ENCODE measurements around the gene RNF113B. TPM values are rescaled to one million over a fixed set of nuclear protein-coding genes. Genes with fewer than 3 reads are reported as not detected.

RNF113B gene
- total RNA-seq, 1 experiment from 2014 or later: not detected

- H3K27ac Mint-ChIP-seq (ENCODE audit: unreplicated experiment): no peak overlapping the region
- no peaks in the 10 kb centered on the region for H3K9me3 Mint-ChIP-seq (ENCODE audit: unreplicated experiment)
- H3K36me3 Mint-ChIP-seq (ENCODE audit: insufficient read depth, unreplicated experiment): peaks cover 7% of the 10 kb centered on the region
- H3K4me1 Mint-ChIP-seq (ENCODE audit: low read depth, unreplicated experiment): peaks cover 15% of the 10 kb centered on the region
- H3K4me1 ChIP-seq: peaks cover 26% of the 10 kb centered on the region
- H3K36me3 ChIP-seq (ENCODE audit: control insufficient read depth, insufficient read depth, low read length): no peaks in the 10 kb centered on the region
- no peaks in the 10 kb centered on the region for H3K27me3 ChIP-seq (replicated peaks; ENCODE audit: control insufficient read depth, insufficient read depth, low read length)
- no peaks in the 10 kb centered on the region for H3K27me3 Mint-ChIP-seq (ENCODE audit: insufficient read depth, unreplicated experiment)
- ChIA-PET POLR2A (no interaction called here), CTCF (no interaction called here)
- DNase-seq: no peak
- no peaks in the 10 kb centered on the region for H3K9me3 ChIP-seq
- intact Hi-C loops (cut with micrococcal nuclease; ENCODE audit: unreplicated experiment): loop anchor here (10.0 kb wide), 2 partner anchors 177 to 517 kb away; no protein-coding TSS in a partner anchor
- H3K4me3 ChIP-seq (ENCODE audit: low read depth, low read length): no peak overlapping the region
- BruUV-seq (replicated peaks): no TSS peak
- TF ChIP-seq CTCF (IDR thresholded peaks at IDR 0.05; ENCODE audit: insufficient read depth in 1 of 2, low read depth in 1 of 2, low read length in 1 of 2, severe bottlenecking in 1 of 2, unreplicated experiment in 1 of 2): no peak
- no peak overlapping the region for H3K4me3 Mint-ChIP-seq (ENCODE audit: unreplicated experiment)
Measured at GRCh38 chr13:98147521-98147920, 29.5 kb downstream of the RNF113B start.

GRCh38 chr13:98144801-98145350, 32.2 kb downstream of the RNF113B start:
- ChIA-PET POLR2A (no interaction called here), CTCF (no interaction called here)
- H3K4me3 Mint-ChIP-seq (ENCODE audit: unreplicated experiment): peak overlapping the region; percentile 95
- intact Hi-C loops (cut with micrococcal nuclease; ENCODE audit: unreplicated experiment): loop anchor here (1.0 to 10.0 kb wide), 3 partner anchors 128 to 520 kb away; no protein-coding TSS in a partner anchor
- H3K4me1 Mint-ChIP-seq (ENCODE audit: low read depth, unreplicated experiment): peaks cover 19% of the 10 kb centered on the region
- no TSS peak for BruUV-seq (replicated peaks)
- H3K9me3 Mint-ChIP-seq (ENCODE audit: unreplicated experiment): no peaks in the 10 kb centered on the region
- Histone ChIP-seq H3K36me3 (ENCODE audit: control insufficient read depth, insufficient read depth, low read length) (no peaks in the 10 kb centered on the region), H3K27me3 (replicated peaks; ENCODE audit: control insufficient read depth, insufficient read depth, low read length) (no peaks in the 10 kb centered on the region), H3K9me3 (no peaks in the 10 kb centered on the region), H3K4me1 (peaks cover 37% of the 10 kb centered on the region), H3K4me3 (ENCODE audit: low read depth, low read length) (peak overlapping the region; percentile 69)
- peaks cover 7% of the 10 kb centered on the region for H3K36me3 Mint-ChIP-seq (ENCODE audit: insufficient read depth, unreplicated experiment)
- peak overlapping the region; percentile 91 for H3K27ac Mint-ChIP-seq (ENCODE audit: unreplicated experiment)
- TF ChIP-seq CTCF (IDR thresholded peaks at IDR 0.05; ENCODE audit: insufficient read depth in 1 of 2, low read depth in 1 of 2, low read length in 1 of 2, severe bottlenecking in 1 of 2, unreplicated experiment in 1 of 2): peak in 1 of 2 experiments; percentile 21
- H3K27me3 Mint-ChIP-seq (ENCODE audit: insufficient read depth, unreplicated experiment): no peaks in the 10 kb centered on the region
- DNase-seq: peak; percentile 58 to 68

GRCh38 chr13:98144027-98144741, 32.9 kb downstream of the RNF113B start:
- DNase-seq: no peak
- H3K36me3 ChIP-seq (ENCODE audit: control insufficient read depth, insufficient read depth, low read length): no peaks in the 10 kb centered on the region
- H3K4me1 Mint-ChIP-seq (ENCODE audit: low read depth, unreplicated experiment): peaks cover 16% of the 10 kb centered on the region
- peak overlapping the region; percentile 69 for H3K4me3 ChIP-seq (ENCODE audit: low read depth, low read length)
- BruUV-seq (replicated peaks): TSS peak; percentile 44
- H3K27me3 ChIP-seq (replicated peaks; ENCODE audit: control insufficient read depth, insufficient read depth, low read length): no peaks in the 10 kb centered on the region
- no peak for TF ChIP-seq CTCF (IDR thresholded peaks at IDR 0.05; ENCODE audit: insufficient read depth in 1 of 2, low read depth in 1 of 2, low read length in 1 of 2, severe bottlenecking in 1 of 2, unreplicated experiment in 1 of 2)
- intact Hi-C loops (cut with micrococcal nuclease; ENCODE audit: unreplicated experiment): loop anchor here (10.0 kb wide), 2 partner anchors 181 to 521 kb away; no protein-coding TSS in a partner anchor
- H3K9me3 Mint-ChIP-seq (ENCODE audit: unreplicated experiment): no peaks in the 10 kb centered on the region
- peak overlapping the region; percentile 95 for H3K4me3 Mint-ChIP-seq (ENCODE audit: unreplicated experiment)
- no peaks in the 10 kb centered on the region for H3K9me3 ChIP-seq
- H3K27me3 Mint-ChIP-seq (ENCODE audit: insufficient read depth, unreplicated experiment): no peaks in the 10 kb centered on the region
- peaks cover 4% of the 10 kb centered on the region for H3K36me3 Mint-ChIP-seq (ENCODE audit: insufficient read depth, unreplicated experiment)
- H3K4me1 ChIP-seq: peaks cover 37% of the 10 kb centered on the region
- ChIA-PET CTCF (no interaction called here), POLR2A (no interaction called here)
- peak overlapping the region; percentile 91 for H3K27ac Mint-ChIP-seq (ENCODE audit: unreplicated experiment)
